CD1c-positive myeloid dendritic cell (primary cell): ENCODE measurements around the gene MRM2.

Source experiments
- DNase-seq: peaks from one replicate; pipeline ENCODE4 v3.0.0-alpha.2; 2016; ENCODE audit errors: extremely low spot score

The MRM2 gene

DNA sequence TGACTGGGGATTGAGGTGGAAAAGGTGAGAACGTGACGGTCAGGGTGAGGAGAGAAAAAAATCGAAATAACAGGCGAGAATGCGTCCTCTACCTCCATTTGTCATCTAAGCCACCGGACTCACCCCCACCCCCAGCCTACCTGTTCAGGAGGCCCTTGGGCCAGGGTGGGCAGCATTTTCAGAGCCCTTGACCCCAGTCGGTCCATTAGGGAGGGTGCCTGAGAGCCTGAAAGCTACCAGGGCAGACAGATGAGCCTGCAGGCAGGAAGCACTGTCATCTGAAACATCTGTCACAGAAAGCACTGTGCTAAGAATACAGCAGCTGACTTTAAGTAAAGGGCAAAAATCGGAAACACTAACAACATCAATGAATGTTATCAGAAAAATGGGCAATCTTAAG lies 56.3 kb downstream of the MRM2 start:
- no peak for DNase-seq
